ENCODE measurements around the gene PRKD1.

Gene PRKD1

DNA sequence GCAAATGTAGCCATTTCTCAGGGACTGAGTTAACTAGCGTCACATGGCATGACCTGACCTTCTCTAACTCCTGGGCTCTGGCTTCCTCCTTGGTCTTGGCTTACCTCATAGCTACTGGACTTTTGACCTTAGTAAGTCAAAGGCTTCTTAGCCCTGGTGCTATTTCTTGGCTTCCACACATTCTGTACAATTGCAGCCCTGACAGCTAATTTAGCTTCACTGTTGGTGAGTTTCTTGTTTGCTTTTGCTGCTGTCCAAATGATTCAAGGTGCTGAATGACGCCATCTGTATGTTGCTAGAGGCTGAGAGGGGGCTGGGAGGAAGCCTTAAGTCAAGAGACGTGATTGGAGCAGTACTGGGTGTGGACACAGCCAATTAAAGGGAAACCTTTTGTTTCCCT is 202.7 kb downstream of the PRKD1 start:
- Histone ChIP-seq H3K4me2 (ENCODE audit: low read length) (no peak overlapping the region), H4K20me1 (ENCODE audit: control insufficient read depth, insufficient read depth, low read depth, low read length) (no peaks in the 10 kb centered on the region), H3K36me3 (ENCODE audit: control insufficient read depth, low read length) (no peaks in the 10 kb centered on the region), H3K4me3 (ENCODE audit: low read length) (no peak overlapping the region), H3F3A (ENCODE audit: control insufficient read depth, insufficient read depth) (no peaks in the 10 kb centered on the region), H3K4me1 (ENCODE audit: control insufficient read depth, low read length) (no peaks in the 10 kb centered on the region), H3K27me3 (ENCODE audit: control insufficient read depth, low read length) (no peaks in the 10 kb centered on the region), H3K27ac (ENCODE audit: low read depth, low read length) (no peak overlapping the region), H3K79me2 (ENCODE audit: control insufficient read depth, low read length) (no peaks in the 10 kb centered on the region), H3K9me3 (ENCODE audit: control insufficient read depth, insufficient read depth, low read length) (no peaks in the 10 kb centered on the region), H3K9me2 (replicated peaks; ENCODE audit: control insufficient read depth, low read length) (no peaks in the 10 kb centered on the region)
- TF ChIP-seq EZH2phosphoT487 (IDR thresholded peaks at IDR 0.05; ENCODE audit: borderline replicate concordance, low read length), result no peak
- TF ChIP-seq, protein P1, sequence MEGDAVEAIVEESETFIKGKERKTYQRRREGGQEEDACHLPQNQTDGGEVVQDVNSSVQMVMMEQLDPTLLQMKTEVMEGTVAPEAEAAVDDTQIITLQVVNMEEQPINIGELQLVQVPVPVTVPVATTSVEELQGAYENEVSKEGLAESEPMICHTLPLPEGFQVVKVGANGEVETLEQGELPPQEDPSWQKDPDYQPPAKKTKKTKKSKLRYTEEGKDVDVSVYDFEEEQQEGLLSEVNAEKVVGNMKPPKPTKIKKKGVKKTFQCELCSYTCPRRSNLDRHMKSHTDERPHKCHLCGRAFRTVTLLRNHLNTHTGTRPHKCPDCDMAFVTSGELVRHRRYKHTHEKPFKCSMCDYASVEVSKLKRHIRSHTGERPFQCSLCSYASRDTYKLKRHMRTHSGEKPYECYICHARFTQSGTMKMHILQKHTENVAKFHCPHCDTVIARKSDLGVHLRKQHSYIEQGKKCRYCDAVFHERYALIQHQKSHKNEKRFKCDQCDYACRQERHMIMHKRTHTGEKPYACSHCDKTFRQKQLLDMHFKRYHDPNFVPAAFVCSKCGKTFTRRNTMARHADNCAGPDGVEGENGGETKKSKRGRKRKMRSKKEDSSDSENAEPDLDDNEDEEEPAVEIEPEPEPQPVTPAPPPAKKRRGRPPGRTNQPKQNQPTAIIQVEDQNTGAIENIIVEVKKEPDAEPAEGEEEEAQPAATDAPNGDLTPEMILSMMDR (IDR thresholded peaks at IDR 0.05; ENCODE audit: low read depth, low read length, poor library complexity, severe bottlenecking), result no peak

DNA sequence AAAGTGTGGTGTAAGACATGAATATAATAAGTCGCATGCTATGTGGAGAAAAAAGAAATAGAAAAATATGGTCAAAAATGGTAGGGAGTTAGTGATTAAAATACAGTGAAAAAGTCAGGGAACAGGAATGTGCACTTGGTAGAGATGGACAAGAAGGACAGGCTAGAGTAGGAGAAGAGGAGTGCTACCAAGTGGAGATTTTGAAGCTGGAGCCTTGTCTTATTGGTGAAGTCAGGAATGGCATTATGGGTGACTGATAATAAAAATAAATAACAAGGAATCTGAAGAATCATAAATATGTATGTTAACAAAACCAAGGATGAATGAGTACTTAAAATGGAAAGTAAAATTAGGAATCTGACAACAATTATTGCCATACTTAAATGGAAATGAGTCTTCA is 204.8 kb downstream of the PRKD1 start:
- H3K4me3 ChIP-seq (ENCODE audit: low read length), result no peak overlapping the region
- H3K27me3 ChIP-seq (ENCODE audit: control insufficient read depth, low read length), result no peaks in the 10 kb centered on the region
- no peaks in the 10 kb centered on the region for H3K9me2 ChIP-seq (replicated peaks; ENCODE audit: control insufficient read depth, low read length)
- no peak overlapping the region for H3K27ac ChIP-seq (ENCODE audit: low read depth, low read length)
- no peak for TF ChIP-seq EZH2phosphoT487 (IDR thresholded peaks at IDR 0.05; ENCODE audit: borderline replicate concordance, low read length)
- TF ChIP-seq, protein P1 (IDR thresholded peaks at IDR 0.05; ENCODE audit: low read depth, low read length, poor library complexity, severe bottlenecking), result no peak
- no peak overlapping the region for H3K4me2 ChIP-seq (ENCODE audit: low read length)
- H3K4me1 ChIP-seq (ENCODE audit: control insufficient read depth, low read length), result no peaks in the 10 kb centered on the region
- H3K79me2 ChIP-seq (ENCODE audit: control insufficient read depth, low read length), result no peaks in the 10 kb centered on the region
- no peaks in the 10 kb centered on the region for H4K20me1 ChIP-seq (ENCODE audit: control insufficient read depth, insufficient read depth, low read depth, low read length)
- H3K9me3 ChIP-seq (ENCODE audit: control insufficient read depth, insufficient read depth, low read length), result no peaks in the 10 kb centered on the region
- no peaks in the 10 kb centered on the region for H3F3A ChIP-seq (ENCODE audit: control insufficient read depth, insufficient read depth)
- no peaks in the 10 kb centered on the region for H3K36me3 ChIP-seq (ENCODE audit: control insufficient read depth, low read length)

DNA sequence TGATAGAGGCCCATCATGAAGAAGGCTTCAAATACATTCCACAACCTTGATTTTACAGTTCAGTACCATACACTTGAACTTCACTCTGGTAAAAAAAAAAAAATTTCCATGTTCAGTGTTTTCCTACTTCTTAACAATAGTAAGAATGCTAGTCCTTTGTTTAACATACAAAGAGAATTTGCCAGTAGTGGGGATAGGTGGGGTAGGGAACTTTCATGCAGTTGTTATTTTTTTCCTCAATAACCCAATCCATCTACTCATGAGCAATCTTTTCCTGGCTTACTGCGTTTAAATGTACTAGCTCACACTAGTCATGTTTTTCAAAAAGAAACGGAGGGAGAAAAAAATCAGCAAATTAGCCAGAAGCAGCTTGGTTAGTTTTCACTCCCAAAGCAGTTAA is 206.1 kb downstream of the PRKD1 start:
- Histone ChIP-seq H3K9me3 (ENCODE audit: control insufficient read depth, insufficient read depth, low read length) (no peaks in the 10 kb centered on the region), H3K27ac (ENCODE audit: low read depth, low read length) (no peak overlapping the region), H3K4me3 (ENCODE audit: low read length) (no peak overlapping the region), H3K36me3 (ENCODE audit: control insufficient read depth, low read length) (no peaks in the 10 kb centered on the region), H3K4me2 (ENCODE audit: low read length) (no peak overlapping the region), H3K9me2 (replicated peaks; ENCODE audit: control insufficient read depth, low read length) (no peaks in the 10 kb centered on the region), H3F3A (ENCODE audit: control insufficient read depth, insufficient read depth) (no peaks in the 10 kb centered on the region), H3K27me3 (ENCODE audit: control insufficient read depth, low read length) (no peaks in the 10 kb centered on the region), H3K79me2 (ENCODE audit: control insufficient read depth, low read length) (no peaks in the 10 kb centered on the region), H4K20me1 (ENCODE audit: control insufficient read depth, insufficient read depth, low read depth, low read length) (no peaks in the 10 kb centered on the region), H3K4me1 (ENCODE audit: control insufficient read depth, low read length) (no peaks in the 10 kb centered on the region)
- TF ChIP-seq, protein P1 (IDR thresholded peaks at IDR 0.05; ENCODE audit: low read depth, low read length, poor library complexity, severe bottlenecking), result no peak
- no peak for TF ChIP-seq EZH2phosphoT487 (IDR thresholded peaks at IDR 0.05; ENCODE audit: borderline replicate concordance, low read length)

DNA sequence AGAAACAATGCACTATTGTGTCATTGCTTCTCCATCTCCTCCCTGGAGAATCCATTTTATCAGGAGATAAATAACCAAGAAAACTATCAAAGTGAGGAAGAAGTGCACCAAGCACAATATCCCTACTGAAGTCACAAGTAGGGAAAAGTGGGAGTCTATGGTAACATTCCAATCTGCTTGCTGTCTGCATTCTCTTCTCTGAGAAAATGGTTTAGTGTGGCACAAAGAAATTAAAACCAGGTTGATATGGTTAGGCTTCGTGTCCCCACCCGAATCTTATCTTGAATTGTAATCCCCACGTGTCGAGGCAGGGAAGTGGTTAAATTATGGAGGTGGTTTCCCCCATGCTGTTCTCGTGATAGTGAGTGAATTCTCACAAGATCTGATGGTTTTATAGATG is 209.7 kb downstream of the PRKD1 start:
- no peaks in the 10 kb centered on the region for H3K79me2 ChIP-seq (ENCODE audit: control insufficient read depth, low read length)
- no peaks in the 10 kb centered on the region for H3K27me3 ChIP-seq (ENCODE audit: control insufficient read depth, low read length)
- H3K9me3 ChIP-seq (ENCODE audit: control insufficient read depth, insufficient read depth, low read length), result no peaks in the 10 kb centered on the region
- H3K4me3 ChIP-seq (ENCODE audit: low read length), result no peak overlapping the region
- no peaks in the 10 kb centered on the region for H3K9me2 ChIP-seq (replicated peaks; ENCODE audit: control insufficient read depth, low read length)
- no peaks in the 10 kb centered on the region for H3F3A ChIP-seq (ENCODE audit: control insufficient read depth, insufficient read depth)
- no peak overlapping the region for H3K4me2 ChIP-seq (ENCODE audit: low read length)
- no peak for TF ChIP-seq EZH2phosphoT487 (IDR thresholded peaks at IDR 0.05; ENCODE audit: borderline replicate concordance, low read length)
- TF ChIP-seq, protein P1 (IDR thresholded peaks at IDR 0.05; ENCODE audit: low read depth, low read length, poor library complexity, severe bottlenecking), result no peak
- no peaks in the 10 kb centered on the region for H3K36me3 ChIP-seq (ENCODE audit: control insufficient read depth, low read length)
- H4K20me1 ChIP-seq (ENCODE audit: control insufficient read depth, insufficient read depth, low read depth, low read length), result no peaks in the 10 kb centered on the region
- no peaks in the 10 kb centered on the region for H3K4me1 ChIP-seq (ENCODE audit: control insufficient read depth, low read length)
- H3K27ac ChIP-seq (ENCODE audit: low read depth, low read length), result no peak overlapping the region
